HG03280 (cell line): ENCODE data around the gene UBXN1.

Experiments
- ATAC-seq: cut with Tn5 transposase; IDR thresholded peaks from one replicate; pipeline ENCODE4 v1.9.1; 2021; ENCODE audit warnings: mild to moderate bottlenecking, moderate library complexity; ENCODE audit not compliant: unreplicated experiment

UBXN1 gene

GRCh38 chr11:62646825-62647608 is 31.9 kb downstream of the UBXN1 start:
- no peak for ATAC-seq

- peak; percentile 95 for ATAC-seq
These were observed 32.7 kb downstream of the UBXN1 start, which contains the start of gene GANAB for GRCh38 chr11:62645946-62646824. TSS of gene GANAB (minus strand) at chr11:62646613. CDS start at chr11:62646599, 14 bp downstream.

GRCh38 chr11:62645671-62645945 is 33.3 kb downstream of the UBXN1 start:
- no peak for ATAC-seq

DNA sequence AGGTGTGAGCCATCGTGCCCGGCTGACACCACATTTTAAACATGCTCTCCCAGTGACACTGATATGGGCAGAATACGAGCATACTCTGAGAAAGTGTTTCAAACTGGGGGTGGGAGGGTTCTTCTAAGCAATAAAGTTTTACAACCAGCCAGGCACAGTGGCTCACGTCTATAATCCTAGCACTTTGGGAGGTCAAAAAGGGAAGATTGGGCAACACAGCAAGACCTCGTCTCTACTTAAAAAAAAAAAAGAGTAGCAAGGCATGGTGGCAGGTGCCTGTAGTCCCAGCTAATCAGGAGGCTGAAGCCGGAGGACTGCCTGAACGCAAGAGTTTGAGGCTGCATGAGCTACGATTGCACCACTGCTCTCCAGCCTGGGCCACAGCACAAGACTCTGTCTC is 34.7 kb downstream of the UBXN1 start:
- no peak for ATAC-seq

- no peak for ATAC-seq
These were observed 46.4 kb downstream of the UBXN1 start for GRCh38 chr11:62632492-62632891.

DNA sequence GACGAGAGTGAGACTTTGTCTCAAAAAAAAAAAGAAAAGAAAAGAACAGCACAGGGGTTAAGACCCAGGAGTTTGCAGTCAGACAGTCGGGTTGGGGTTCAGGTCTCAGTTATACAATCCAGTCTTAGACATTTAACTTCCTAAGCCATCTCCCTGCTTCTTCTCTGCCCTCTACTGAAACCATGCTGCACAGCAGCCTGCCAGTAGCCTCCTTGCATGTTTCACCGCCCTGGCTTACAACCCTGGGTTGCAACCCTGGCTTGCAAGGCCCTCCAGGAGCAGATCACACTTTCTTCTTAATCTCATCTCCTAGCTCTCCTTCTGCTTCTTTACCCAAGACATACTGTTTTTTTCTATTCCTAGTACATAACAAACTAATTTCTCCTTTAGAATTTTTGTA is 51.2 kb downstream of the UBXN1 start:
- ATAC-seq: no peak
